SK-N-SH (cell line): ENCODE results near the gene TMEM63C. TPM values are rescaled to one million over a fixed set of nuclear protein-coding genes. Genes with fewer than 3 reads are reported as not detected.

Experiments used
- CTCF ChIA-PET: fragments of 300-600, 350-600 bp; formaldehyde crosslinking; extraction: SDS; loops from one replicate; lab custom pipeline; 2021; lab: Yijun Ruan, JAX
- POLR2A ChIA-PET: fragments of 350-600 bp; sonication (Branson Sonifier 250); formaldehyde crosslinking; extraction: SDS; loops from one replicate; lab custom pipeline; 2020; ENCODE audit warnings: antibody characterized with exemption, inconsistent platforms; lab: Yijun Ruan, JAX
- DNase-seq: peaks from one replicate; pipeline ENCODE4 v3.0.0; 2012
- H2AFZ ChIP-seq: fragments of 200-600 bp; sonication (generic); 2 replicates; pipeline ENCODE4 v1.8.1; 2016; ENCODE audit warnings: antibody characterized with exemption, mild to moderate bottlenecking, low read depth
- H3F3A ChIP-seq: fragments of 200-600 bp; sonication (generic); replicated peaks from 2 replicates; pipeline ENCODE3; 2016; ENCODE audit warnings: antibody characterized with exemption, mild to moderate bottlenecking; ENCODE audit not compliant: insufficient read depth
- H3K27ac ChIP-seq, 2 experiments: fragments of 200-500 bp in 1 of 2; fragments of 200-600 bp in 1 of 2; sonication (Bioruptor generic) in 1 of 2; sonication (generic), shearing (Covaris generic) in 1 of 2; 2 replicates each; pipeline versions ENCODE4 v1.5.1 to v1.6.1; 2014 to 2016; ENCODE audit warnings: low read depth in 2 of 2, inconsistent platforms in 1 of 2, low read length in 1 of 2, mild to moderate bottlenecking in 1 of 2, mixed read lengths in 1 of 2
- H3K27me3 ChIP-seq: fragments of 200-600 bp; sonication (generic), shearing (Covaris generic); 2 replicates; pipeline ENCODE4 v1.6.1; 2016; ENCODE audit warnings: mixed run types; ENCODE audit not compliant: insufficient read depth
- H3K36me3 ChIP-seq, 2 experiments: fragments of 200-500 bp in 1 of 2; fragments of 200-600 bp in 1 of 2; sonication (Bioruptor generic) in 1 of 2; sonication (generic) in 1 of 2; replicated peaks in 1 of 2; 2 replicates each; pipeline versions ENCODE3 to v1.5.1; 2014 to 2016; ENCODE audit warnings: low read length in 1 of 2, mild to moderate bottlenecking in 1 of 2; ENCODE audit not compliant: insufficient read depth in 2 of 2, control insufficient read depth in 1 of 2
- H3K4me1 ChIP-seq, 2 experiments: fragments of 200-500 bp in 1 of 2; fragments of 200-600 bp in 1 of 2; sonication (Bioruptor generic) in 1 of 2; sonication (generic), shearing (Covaris generic) in 1 of 2; 2 replicates each; pipeline versions ENCODE4 v1.5.1 to v1.6.1; 2014 to 2016; ENCODE audit warnings: low read depth in 1 of 2, low read length in 1 of 2, mixed run types in 1 of 2; ENCODE audit not compliant: insufficient read depth in 2 of 2, control insufficient read depth in 1 of 2
- H3K4me2 ChIP-seq: fragments of 200-600 bp; sonication (generic), shearing (Covaris generic); 2 replicates; pipeline ENCODE4 v1.6.1; 2017; ENCODE audit warnings: mixed run types
- H3K4me3 ChIP-seq, 2 experiments: fragments of 200-500 bp in 1 of 2; fragments of 200-600 bp in 1 of 2; sonication (Bioruptor generic) in 1 of 2; sonication (generic), shearing (Covaris generic) in 1 of 2; 2 replicates each; pipeline versions ENCODE4 v1.5.1 to v1.8.1; 2014 to 2016; ENCODE audit warnings: low read depth in 2 of 2, inconsistent platforms in 1 of 2, low read length in 1 of 2, mild to moderate bottlenecking in 1 of 2, mixed read lengths in 1 of 2, moderate library complexity in 1 of 2
- H3K79me2 ChIP-seq: fragments of 200-600 bp; sonication (generic); 2 replicates; pipeline ENCODE4 v1.8.1; 2017; ENCODE audit warnings: mild to moderate bottlenecking; ENCODE audit not compliant: insufficient read depth
- H3K9ac ChIP-seq: fragments of 200-600 bp; sonication (generic); 2 replicates; pipeline ENCODE4 v1.6.1; 2017; ENCODE audit warnings: mixed run types
- H3K9me2 ChIP-seq: fragments of 200-600 bp; sonication (generic); 2 replicates; pipeline ENCODE4 v1.6.1; 2017; ENCODE audit warnings: mixed run types
- H3K9me3 ChIP-seq: fragments of 200-600 bp; sonication (generic); 2 replicates; pipeline ENCODE4 v1.6.1; 2017; ENCODE audit warnings: mixed run types, mild to moderate bottlenecking, moderate library complexity
- H4K20me1 ChIP-seq: fragments of 200-600 bp; sonication (generic); 2 replicates; pipeline ENCODE4 v1.6.1; 2017; ENCODE audit warnings: mild to moderate bottlenecking, mixed run types; ENCODE audit not compliant: insufficient read depth
- CHD2 ChIP-seq: fragments of 150-350 bp; IDR thresholded peaks from 2 replicates; pipeline ENCODE4 v1.6.1; 2018; ENCODE audit warnings: low read length; ENCODE audit not compliant: partially characterized antibody
- ELF1 ChIP-seq: IDR thresholded peaks from 2 replicates; pipeline ENCODE4 v1.4.0; 2012
- GABPA ChIP-seq: IDR thresholded peaks from 2 replicates; pipeline ENCODE4 v1.4.0; 2012; ENCODE audit warnings: low read depth, mild to moderate bottlenecking
- JUND ChIP-seq: IDR thresholded peaks from 2 replicates; pipeline ENCODE4 v1.4.0; 2012
- MEF2A ChIP-seq: IDR thresholded peaks from 2 replicates; pipeline ENCODE4 v1.4.0; 2012; ENCODE audit warnings: low read depth, borderline replicate concordance
- MXI1 ChIP-seq: IDR thresholded peaks from 2 replicates; pipeline ENCODE4 v1.6.1; 2012; ENCODE audit warnings: mild to moderate bottlenecking, low read depth, low read length, improper control_type of control experiment
- POLR2AphosphoS5 ChIP-seq: IDR thresholded peaks from 2 replicates; pipeline ENCODE4 v1.6.1; 2012; ENCODE audit warnings: low read depth, low read length
- RAD21 ChIP-seq: IDR thresholded peaks from 2 replicates; pipeline ENCODE4 v1.6.1; 2012; ENCODE audit warnings: mild to moderate bottlenecking, low read length
- SMC3 ChIP-seq: IDR thresholded peaks from 2 replicates; pipeline ENCODE4 v1.6.1; 2012; ENCODE audit warnings: low read depth, low read length, improper control_type of control experiment
- TCF12 ChIP-seq: IDR thresholded peaks from 2 replicates; pipeline ENCODE4 v1.4.0; 2012
- TEAD4 ChIP-seq: IDR thresholded peaks from 2 replicates; pipeline ENCODE4 v1.4.0; 2012; ENCODE audit warnings: mild to moderate bottlenecking, borderline replicate concordance; ENCODE audit not compliant: insufficient read depth
- WGBS: methylation state at CpG from one replicate; pipeline ENCODE4 v1.1.6; 2017; ENCODE audit warnings: low lambda C conversion rate; 5-methylcytosine and 5-hydroxymethylcytosine counted together
- polyA plus RNA-seq, 3 experiments: library from polyadenylated mRNA; depleted of rRNA; stranded (reverse); fragments of >200 nt; gene quantifications; 2 replicates each; pipeline ENCODE4 v1.2.3, GENCODE V29; 2012
- TF ChIP-seq, protein P1 (sequence below): fragments of 150-350 bp; IDR thresholded peaks from 2 replicates; pipeline ENCODE4 v1.6.1; 2017; ENCODE audit warnings: antibody characterized with exemption, low read length, low read depth, borderline replicate concordance
- TF ChIP-seq, protein P2 (sequence below): IDR thresholded peaks from 2 replicates; pipeline ENCODE4; 2012
- TF ChIP-seq, protein P3 (sequence below): IDR thresholded peaks from 2 replicates; pipeline ENCODE4 v1.4.0; 2012; ENCODE audit warnings: low read depth, borderline replicate concordance

The TMEM63C gene
- polyA plus RNA-seq, 1 of the 3 experiments (the other 2 are of a cell fraction) = 0.25 TPM

DNA sequence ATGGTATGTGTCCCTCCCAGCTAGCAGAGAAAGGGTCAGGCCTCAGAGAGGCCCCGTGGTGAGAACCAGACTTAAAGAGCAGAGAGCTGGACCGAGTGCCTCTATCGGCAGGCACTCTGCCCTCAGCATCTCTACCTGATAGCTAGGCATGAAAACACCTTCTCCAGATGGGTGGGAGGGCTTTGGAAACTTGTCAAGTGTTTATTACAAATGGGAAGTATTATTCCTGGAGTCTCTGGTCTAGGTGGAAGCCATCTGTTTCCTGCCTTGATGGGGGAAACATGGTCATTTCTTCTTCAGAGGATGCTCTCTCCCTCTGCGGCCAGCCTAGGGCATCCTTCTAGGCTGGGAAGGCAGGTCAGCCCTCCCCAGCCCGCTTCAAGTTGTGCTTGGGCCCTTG lies 2.3 kb downstream of the TMEM63C start:
- Histone ChIP-seq H3K4me1 (peaks cover 7 to 19% of the 10 kb centered on the region in 2 experiments; a peak in 2 of 4 replicates), H3K9me2 (no peaks in the 10 kb centered on the region), H3K27me3 (no peaks in the 10 kb centered on the region), H3K27ac (no peak overlapping the region), H2AFZ (no peak overlapping the region), H4K20me1 (no peaks in the 10 kb centered on the region), H3K9me3 (no peaks in the 10 kb centered on the region), H3K4me3 (no peak overlapping the region), H3K79me2 (no peaks in the 10 kb centered on the region), H3K9ac (no peak overlapping the region), H3K4me2 (no peak overlapping the region), H3K36me3 (no peaks in the 10 kb centered on the region), H3F3A (no peaks in the 10 kb centered on the region)
- ChIA-PET CTCF (interaction anchor here (1.1 to 2.7 kb wide), 6 partner anchors 21 to 132 kb away, joined by 3 to 12 read pairs (median 4); no protein-coding TSS in a partner anchor), POLR2A (interaction anchor here (1.1 kb wide), 1 partner anchor 10 kb away, joined by 3 read pairs; no protein-coding TSS in a partner anchor)
- WGBS = 55% methylated on average over 5 of the region's 5 CpGs
- TF ChIP-seq TCF12 = no peak
- no peak for TF ChIP-seq JUND
- TF ChIP-seq RAD21 = no peak
- TF ChIP-seq, protein P1, sequence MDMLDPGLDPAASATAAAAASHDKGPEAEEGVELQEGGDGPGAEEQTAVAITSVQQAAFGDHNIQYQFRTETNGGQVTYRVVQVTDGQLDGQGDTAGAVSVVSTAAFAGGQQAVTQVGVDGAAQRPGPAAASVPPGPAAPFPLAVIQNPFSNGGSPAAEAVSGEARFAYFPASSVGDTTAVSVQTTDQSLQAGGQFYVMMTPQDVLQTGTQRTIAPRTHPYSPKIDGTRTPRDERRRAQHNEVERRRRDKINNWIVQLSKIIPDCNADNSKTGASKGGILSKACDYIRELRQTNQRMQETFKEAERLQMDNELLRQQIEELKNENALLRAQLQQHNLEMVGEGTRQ = no peak
- no peak for TF ChIP-seq CHD2
- TF ChIP-seq ELF1 = no peak
- TF ChIP-seq POLR2AphosphoS5 = no peak
- DNase-seq = no peak

DNA sequence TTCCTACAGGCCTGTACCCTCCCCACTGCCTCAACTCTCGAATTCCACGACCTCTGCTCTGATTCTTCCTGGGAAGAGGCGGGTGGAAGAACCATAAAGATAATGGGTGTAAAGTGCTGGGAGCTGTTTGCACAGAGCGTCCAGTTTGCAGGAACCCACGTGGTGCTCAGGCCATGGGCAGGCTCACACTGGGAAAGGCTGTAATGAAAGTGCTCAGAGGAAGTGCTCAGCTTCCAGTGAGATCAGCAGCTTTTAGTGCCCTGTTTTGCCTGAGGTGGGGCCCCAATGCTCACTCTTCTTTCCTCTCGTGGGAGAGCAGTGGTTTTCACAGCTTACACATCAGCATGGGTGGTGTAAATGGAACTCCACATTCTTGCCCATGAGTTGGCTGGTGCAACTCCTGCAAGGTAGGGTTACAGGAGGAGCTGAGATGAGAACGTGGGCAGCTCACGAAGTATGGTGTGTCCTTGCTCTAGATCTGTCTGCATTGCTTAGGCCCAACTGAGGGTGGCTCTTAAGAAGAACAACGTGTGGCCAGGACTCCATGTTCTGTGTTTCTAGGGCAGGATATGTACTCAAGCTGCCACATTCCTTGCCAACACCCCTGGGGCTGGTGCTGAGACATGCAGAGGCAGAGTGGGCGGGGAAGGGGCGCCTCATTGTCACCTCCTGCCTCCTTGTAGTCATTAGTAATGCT lies 2.9 kb downstream of the TMEM63C start:
- Histone ChIP-seq H3K9me3 (no peaks in the 10 kb centered on the region), H2AFZ (no peak overlapping the region), H3K27ac (no peak overlapping the region), H4K20me1 (no peaks in the 10 kb centered on the region), H3K9me2 (no peaks in the 10 kb centered on the region), H3K9ac (no peak overlapping the region), H3K36me3 (no peaks in the 10 kb centered on the region), H3K4me2 (no peak overlapping the region), H3K79me2 (no peaks in the 10 kb centered on the region), H3F3A (no peaks in the 10 kb centered on the region), H3K27me3 (peaks cover 3% of the 10 kb centered on the region; the same call in 1 of the 2 replicates), H3K4me3 (no peak overlapping the region), H3K4me1 (peaks cover 7 to 19% of the 10 kb centered on the region in 2 experiments; a peak in 2 of 4 replicates)
- ChIA-PET POLR2A (no interaction called here), CTCF (interaction anchor here (0.6 to 2.7 kb wide), 8 partner anchors 20 to 131 kb away, joined by 3 to 12 read pairs (median 4); no protein-coding TSS in a partner anchor)
- TF ChIP-seq GABPA = no peak
- no peak for TF ChIP-seq MEF2A
- no peak for TF ChIP-seq ELF1
- no peak for TF ChIP-seq MXI1
- TF ChIP-seq, protein P2, sequence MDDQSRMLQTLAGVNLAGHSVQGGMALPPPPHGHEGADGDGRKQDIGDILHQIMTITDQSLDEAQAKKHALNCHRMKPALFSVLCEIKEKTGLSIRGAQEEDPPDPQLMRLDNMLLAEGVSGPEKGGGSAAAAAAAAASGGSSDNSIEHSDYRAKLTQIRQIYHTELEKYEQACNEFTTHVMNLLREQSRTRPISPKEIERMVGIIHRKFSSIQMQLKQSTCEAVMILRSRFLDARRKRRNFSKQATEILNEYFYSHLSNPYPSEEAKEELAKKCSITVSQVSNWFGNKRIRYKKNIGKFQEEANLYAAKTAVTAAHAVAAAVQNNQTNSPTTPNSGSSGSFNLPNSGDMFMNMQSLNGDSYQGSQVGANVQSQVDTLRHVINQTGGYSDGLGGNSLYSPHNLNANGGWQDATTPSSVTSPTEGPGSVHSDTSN = no peak
- TF ChIP-seq, protein P3, sequence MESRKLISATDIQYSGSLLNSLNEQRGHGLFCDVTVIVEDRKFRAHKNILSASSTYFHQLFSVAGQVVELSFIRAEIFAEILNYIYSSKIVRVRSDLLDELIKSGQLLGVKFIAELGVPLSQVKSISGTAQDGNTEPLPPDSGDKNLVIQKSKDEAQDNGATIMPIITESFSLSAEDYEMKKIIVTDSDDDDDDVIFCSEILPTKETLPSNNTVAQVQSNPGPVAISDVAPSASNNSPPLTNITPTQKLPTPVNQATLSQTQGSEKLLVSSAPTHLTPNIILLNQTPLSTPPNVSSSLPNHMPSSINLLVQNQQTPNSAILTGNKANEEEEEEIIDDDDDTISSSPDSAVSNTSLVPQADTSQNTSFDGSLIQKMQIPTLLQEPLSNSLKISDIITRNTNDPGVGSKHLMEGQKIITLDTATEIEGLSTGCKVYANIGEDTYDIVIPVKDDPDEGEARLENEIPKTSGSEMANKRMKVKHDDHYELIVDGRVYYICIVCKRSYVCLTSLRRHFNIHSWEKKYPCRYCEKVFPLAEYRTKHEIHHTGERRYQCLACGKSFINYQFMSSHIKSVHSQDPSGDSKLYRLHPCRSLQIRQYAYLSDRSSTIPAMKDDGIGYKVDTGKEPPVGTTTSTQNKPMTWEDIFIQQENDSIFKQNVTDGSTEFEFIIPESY = no peak
- no peak for TF ChIP-seq SMC3
- TF ChIP-seq TEAD4 = no peak
- no peak for TF ChIP-seq JUND
- 47% methylated on average over 10 of the region's 11 CpGs for WGBS
- no peak for DNase-seq
